ENCODE results near the gene CDK2AP2.
"Not testable (repeated sequence)": the region's sequence is repeated elsewhere in the genome, so short reads cannot be mapped to it uniquely, and the experiment has no call there.

CDK2AP2 gene

GRCh38 chr11:67489203-67489884 is 18.6 kb downstream of the CDK2AP2 start:
- DNase-seq = no peak

- DNase-seq = no peak
Observed at GRCh38 chr11:67486481-67487195, 21.3 kb downstream of the CDK2AP2 start.

GRCh38 chr11:67485873-67486361 is 22.0 kb downstream of the CDK2AP2 start:
- DNase-seq = not testable (repeated sequence)

GRCh38 chr11:67484847-67485311 is 23.1 kb downstream of the CDK2AP2 start:
- no peak for DNase-seq

- no peak for DNase-seq
Observed at GRCh38 chr11:67483831-67484665, 23.9 kb downstream of the CDK2AP2 start.

- DNase-seq = peak; percentile 99
Observed at GRCh38 chr11:67482827-67483798, 24.8 kb downstream of the CDK2AP2 start, which contains the start of gene AIP. Gene AIP, plus strand, starts transcription at chr11:67483026. Its CDS starts 133 bp downstream, at chr11:67483159.

- DNase-seq = no peak
Observed at GRCh38 chr11:67482275-67482826, 25.6 kb downstream of the CDK2AP2 start.

GRCh38 chr11:67477344-67478050 is 30.5 kb downstream of the CDK2AP2 start:
- DNase-seq = not testable (repeated sequence)

GRCh38 chr11:67476692-67477091 is 31.3 kb downstream of the CDK2AP2 start:
- not testable (repeated sequence) for DNase-seq

- no peak for DNase-seq
Observed at GRCh38 chr11:67472882-67473281, 35.1 kb downstream of the CDK2AP2 start.

- DNase-seq = no peak
Observed at GRCh38 chr11:67470337-67471002, 37.5 kb downstream of the CDK2AP2 start.

GRCh38 chr11:67469508-67469811 is 38.5 kb downstream of the CDK2AP2 start:
- DNase-seq = no peak

GRCh38 chr11:67468759-67469507 is 39.0 kb downstream of the CDK2AP2 start, which contains the start of gene TMEM134:
Gene TMEM134, minus strand, starts transcription at chr11:67469251. Its CDS starts 59 bp downstream, at chr11:67469192.
- peak; percentile 96 for DNase-seq

GRCh38 chr11:67468456-67468758 is 39.6 kb downstream of the CDK2AP2 start:
- no peak for DNase-seq

GRCh38 chr11:67468056-67468455 is 39.9 kb downstream of the CDK2AP2 start:
- no peak for DNase-seq

GRCh38 chr11:67466962-67467771 is 40.8 kb downstream of the CDK2AP2 start:
- no peak for DNase-seq

GRCh38 chr11:67466367-67466766 is 41.6 kb downstream of the CDK2AP2 start:
- DNase-seq = no peak

- not testable (repeated sequence) for DNase-seq
Observed at GRCh38 chr11:67465530-67465929, 42.4 kb downstream of the CDK2AP2 start.

GRCh38 chr11:67465189-67465510 is 42.8 kb downstream of the CDK2AP2 start:
- no peak for DNase-seq

Data from femur (tissue), 1 donor.